ENCODE data around the gene IGDCC3.

GRCh38 chr15:65374821-65375401 is 2.9 kb downstream of the IGDCC3 start:
- TF ChIP-seq POLR2A (IDR thresholded peaks at IDR 0.05) (no peak), EP300 (IDR thresholded peaks at IDR 0.05) (no peak), CTCF (IDR thresholded peaks at IDR 0.05) (no peak), POLR2AphosphoS5 (IDR thresholded peaks at IDR 0.05) (no peak)

All from upper lobe of left lung (tissue), 4 donors.